Esophagus squamous epithelium (tissue), 5 donors: ENCODE measurements around the gene SLC7A7. TPM values are rescaled to one million over a fixed set of nuclear protein-coding genes. Genes with fewer than 3 reads are reported as not detected.

Experiments
- DNase-seq: peaks from one replicate; lab custom pipeline; 2025; lab: John Stamatoyannopoulos, UW
- H3K27ac ChIP-seq, 4 donors: fragments of 200-600 bp; sonication (generic); one replicate each; pipeline ENCODE4 v1.5.1; 2016 to 2019; ENCODE audit warnings: mild to moderate bottlenecking in 1 of 4
- H3K27me3 ChIP-seq, 4 donors: fragments of 200-600 bp; sonication (generic); 1 replicate in 3 of 4; 2 replicates in 1 of 4; pipeline versions ENCODE4 v1.5.1 to v1.6.0; 2017 to 2021; ENCODE audit warnings: antibody characterized with exemption in 1 of 4
- H3K36me3 ChIP-seq, 3 donors: fragments of 200-600 bp; sonication (generic); one replicate each; pipeline ENCODE4 v1.5.1; 2016 to 2019
- H3K4me1 ChIP-seq, 3 donors: fragments of 200-600 bp; sonication (generic); one replicate each; pipeline ENCODE4 v1.5.1; 2017 to 2019
- H3K4me3 ChIP-seq, 4 donors: fragments of 200-600 bp; sonication (generic); 1 replicate in 3 of 4; 2 replicates in 1 of 4; pipeline ENCODE4 v1.5.1; 2016 to 2019; ENCODE audit warnings: mild to moderate bottlenecking in 2 of 4, moderate library complexity in 1 of 4
- H3K9me3 ChIP-seq, 3 donors: fragments of 200-600 bp; sonication (generic); one replicate each; pipeline ENCODE4 v1.5.1; 2016 to 2019
- CTCF ChIP-seq, 6 experiments: fragments of 450-650 bp in 4 of 6; fragments of 200-600 bp in 2 of 6; sonication (generic) in 2 of 6; IDR thresholded peaks; one replicate each; pipeline ENCODE4 v1.5.1; 2016 to 2019; ENCODE audit warnings: antibody characterized with exemption in 6 of 6, mild to moderate bottlenecking in 4 of 6, moderate library complexity in 4 of 6
- POLR2A ChIP-seq, 4 donors: fragments of 450-650 bp; IDR thresholded peaks; one replicate each; pipeline ENCODE4 v1.6.1; 2017; ENCODE audit warnings: antibody characterized with exemption in 4 of 4, mild to moderate bottlenecking in 4 of 4, moderate library complexity in 3 of 4
- WGBS, 2 donors: methylation state at CpG; one replicate each; pipeline ENCODE4 v1.1.5; 2018; 5-methylcytosine and 5-hydroxymethylcytosine counted together
- intact Hi-C: fragments of 100-400 bp; cut with DNase I; formaldehyde crosslinking; loops from one replicate; pipeline ENCODE4 v1.15.0; 2022
- total RNA-seq, 4 donors: library from RNA; depleted of rRNA; stranded (reverse); fragments of >200 nt; gene quantifications; one replicate each; pipeline ENCODE4 v1.1.0, GENCODE V29; 2016
- donor health status: DM: yes; HTN: yes; CAD: no.

SLC7A7 gene
- total RNA-seq, 4 donors from 2014 or later, result 2.5 to 12.6 (median 7.8) TPM; not detected in 1

- H3K27me3 ChIP-seq, result peaks cover 0 to 7% (median 0%) of the 10 kb centered on the region in 4 donors
- no peaks in the 10 kb centered on the region for H3K4me1 ChIP-seq
- H3K4me3 ChIP-seq, result no peak overlapping the region
- WGBS, 2 donors, result 52 to 61% methylated on average over 3 of the region's 3 CpGs
- TF ChIP-seq CTCF (IDR thresholded peaks at IDR 0.05), result no peak
- TF ChIP-seq POLR2A (IDR thresholded peaks at IDR 0.05), result no peak
- intact Hi-C loops, result no loop called here
- H3K27ac ChIP-seq, result no peak overlapping the region
- no peaks in the 10 kb centered on the region for H3K9me3 ChIP-seq
- H3K36me3 ChIP-seq, result no peaks in the 10 kb centered on the region
- no peak for DNase-seq
Observed at GRCh38 chr14:22791301-22791700, 23.9 kb downstream of the SLC7A7 start.

- no peak overlapping the region for H3K4me3 ChIP-seq
Observed at GRCh38 chr14:22786685-22787084, 28.6 kb downstream of the SLC7A7 start.

GRCh38 chr14:22781301-22781991, 33.8 kb downstream of the SLC7A7 start:
- no peaks in the 10 kb centered on the region for H3K4me1 ChIP-seq
- intact Hi-C loops, result no loop called here
- no peaks in the 10 kb centered on the region for H3K9me3 ChIP-seq
- DNase-seq, result no peak
- no peaks in the 10 kb centered on the region for H3K27me3 ChIP-seq
- no peak overlapping the region for H3K4me3 ChIP-seq
- TF ChIP-seq CTCF (IDR thresholded peaks at IDR 0.05), result no peak
- no peak for TF ChIP-seq POLR2A (IDR thresholded peaks at IDR 0.05)
- no peak overlapping the region for H3K27ac ChIP-seq
- WGBS, 2 donors, result 0% methylated on average over 1 of the region's 1 CpG
- H3K36me3 ChIP-seq, result no peaks in the 10 kb centered on the region

More at GRCh38 chr14:22786685-22787084, 28.6 kb downstream of the SLC7A7 start:
- Histone ChIP-seq H3K36me3 (no peaks in the 10 kb centered on the region), H3K27me3 (no peaks in the 10 kb centered on the region), H3K27ac (no peak overlapping the region), H3K9me3 (no peaks in the 10 kb centered on the region), H3K4me1 (no peaks in the 10 kb centered on the region)
- DNase-seq, result no peak
- 88 to 94% methylated on average over 4 of the region's 4 CpGs for WGBS, 2 donors
- no peak for TF ChIP-seq POLR2A (IDR thresholded peaks at IDR 0.05)
- no peak for TF ChIP-seq CTCF (IDR thresholded peaks at IDR 0.05)
- intact Hi-C loops, result no loop called here

- no peaks in the 10 kb centered on the region for H3K9me3 ChIP-seq
- intact Hi-C loops, result no loop called here
- H3K27ac ChIP-seq, result no peak overlapping the region
- no peak for DNase-seq
- H3K4me1 ChIP-seq, result no peaks in the 10 kb centered on the region
- no peaks in the 10 kb centered on the region for H3K36me3 ChIP-seq
- TF ChIP-seq CTCF (IDR thresholded peaks at IDR 0.05), result no peak
- no peak for TF ChIP-seq POLR2A (IDR thresholded peaks at IDR 0.05)
- no peak overlapping the region for H3K4me3 ChIP-seq
- H3K27me3 ChIP-seq, result no peaks in the 10 kb centered on the region
- 81 to 84% methylated on average over 5 of the region's 5 CpGs for WGBS, 2 donors
Observed at GRCh38 chr14:22780941-22781300, 34.3 kb downstream of the SLC7A7 start.

- Histone ChIP-seq H3K4me3 (no peak overlapping the region), H3K9me3 (no peaks in the 10 kb centered on the region), H3K36me3 (no peaks in the 10 kb centered on the region), H3K4me1 (no peaks in the 10 kb centered on the region), H3K27ac (no peak overlapping the region), H3K27me3 (no peaks in the 10 kb centered on the region)
- TF ChIP-seq CTCF (IDR thresholded peaks at IDR 0.05) (no peak), POLR2A (IDR thresholded peaks at IDR 0.05) (no peak)
- 56 to 64% methylated on average over 1 to 2 of the region's 2 CpGs for WGBS, 2 donors
- intact Hi-C loops, result no loop called here
- DNase-seq, result no peak
Observed at GRCh38 chr14:22780105-22780679, 35.0 kb downstream of the SLC7A7 start.
